HCT116 (cell line): ENCODE measurements around the gene CEP97. TPM values are rescaled to one million over a fixed set of nuclear protein-coding genes. Genes with fewer than 3 reads are reported as not detected.

Experiments
- ATAC-seq: fragments of 200-7000 bp; cut with Tn5 transposase; 2 replicates; pipeline ENCODE4 v1.9.1; 2020; ENCODE audit warnings: mild to moderate bottlenecking, moderate library complexity
- BruUV-seq: library from RNA; stranded (reverse); fragments of 400-500 nt; replicated peaks from 2 replicates; lab custom pipeline; 2021; lab: Mats Ljungman, UMichigan
- CTCF ChIA-PET: fragments of 300-600 bp; sonication (Branson Sonifier 250); formaldehyde crosslinking; loops from one replicate; lab custom pipeline; 2021; ENCODE audit warnings: antibody characterized with exemption; lab: Charles Lee
- POLR2A ChIA-PET: fragments of 300-600, 350-600 bp; sonication (Branson Sonifier 250); formaldehyde crosslinking; loops from one replicate; lab custom pipeline; 2021; ENCODE audit warnings: antibody characterized with exemption; lab: Charles Lee
- RAD21 ChIA-PET, 2 experiments: fragments of 300-600 bp; sonication (Branson Sonifier 250); formaldehyde crosslinking; loops; one replicate each; lab custom pipeline; 2023; ENCODE audit warnings: low total read pairs in 2 of 2; ENCODE audit not compliant: uncharacterized antibody in 2 of 2, unreplicated experiment in 2 of 2, low non-redundant PET in 1 of 2; lab: Charles Lee
- DNase-seq: peaks from one replicate; pipeline ENCODE4 v3.0.0-alpha.2; 2010; ENCODE audit warnings: low read depth, low spot score
- H2AFZ ChIP-seq: fragments of 200-600 bp; shearing (Covaris generic), sonication (generic); 2 replicates; pipeline ENCODE4 v1.6.1; 2017; ENCODE audit warnings: low read depth, mixed run types, mixed read lengths, antibody characterized with exemption, low read length; ENCODE audit not compliant: poor library complexity, severe bottlenecking
- H3K27ac ChIP-seq: 2 replicates; pipeline ENCODE4 v1.5.1; 2012; ENCODE audit warnings: low read depth, low read length
- H3K27me3 ChIP-seq: fragments of 200-600 bp; sonication (generic); 2 replicates; pipeline ENCODE4 v1.6.1; 2016; ENCODE audit warnings: mixed run types, low read length, mixed read lengths; ENCODE audit not compliant: insufficient read depth
- H3K36me3 ChIP-seq, 2 experiments: fragments of 200-500 bp in 1 of 2; fragments of 200-600 bp in 1 of 2; sonication (Bioruptor generic) in 1 of 2; sonication (generic) in 1 of 2; 2 replicates each; pipeline versions ENCODE4 v1.5.1 to v1.6.1; 2014 to 2016; ENCODE audit warnings: low read length in 2 of 2, inconsistent platforms in 1 of 2, mixed read lengths in 1 of 2, mixed run types in 1 of 2; ENCODE audit not compliant: insufficient read depth in 2 of 2, control insufficient read depth in 1 of 2
- H3K4me1 ChIP-seq, 2 experiments: fragments of 200-600 bp in 1 of 2; sonication (generic) in 1 of 2; 2 replicates each; pipeline versions ENCODE4 v1.5.1 to v1.6.1; 2012 to 2017; ENCODE audit warnings: low read length in 2 of 2, inconsistent platforms in 1 of 2, mild to moderate bottlenecking in 1 of 2, mixed read lengths in 1 of 2, mixed run types in 1 of 2, moderate library complexity in 1 of 2; ENCODE audit not compliant: insufficient read depth in 2 of 2, control insufficient read depth in 1 of 2
- H3K4me2 ChIP-seq: fragments of 200-600 bp; sonication (generic); 2 replicates; pipeline ENCODE4 v1.6.1; 2017; ENCODE audit warnings: mixed run types, low read length, mixed read lengths
- H3K4me3 ChIP-seq, 2 experiments: fragments of 200-600 bp in 1 of 2; sonication (generic) in 1 of 2; replicated peaks in 1 of 2; 2 replicates each; pipeline ENCODE4 v1.5.1; 2011 to 2016; ENCODE audit warnings: low read length in 2 of 2, control low read depth in 1 of 2, low read depth in 1 of 2, mild to moderate bottlenecking in 1 of 2, mixed read lengths in 1 of 2, mixed run types in 1 of 2
- H3K79me2 ChIP-seq: fragments of 200-600 bp; sonication (generic); 2 replicates; pipeline ENCODE4 v1.6.1; 2017; ENCODE audit warnings: mild to moderate bottlenecking, mixed run types, low read length, moderate library complexity, mixed read lengths; ENCODE audit not compliant: insufficient read depth
- H3K9ac ChIP-seq: fragments of 200-600 bp; sonication (generic); 2 replicates; pipeline ENCODE4 v1.6.1; 2016; ENCODE audit warnings: low read length, mixed read lengths
- H3K9me2 ChIP-seq: fragments of 200-600 bp; sonication (generic), shearing (Covaris generic); 2 replicates; pipeline ENCODE4 v1.6.1; 2017; ENCODE audit warnings: mixed run types, mild to moderate bottlenecking, moderate library complexity; ENCODE audit not compliant: insufficient read depth
- H3K9me3 ChIP-seq, 2 experiments: fragments of 200-500 bp in 1 of 2; fragments of 200-600 bp in 1 of 2; sonication (Bioruptor generic) in 1 of 2; sonication (generic) in 1 of 2; 2 replicates each; pipeline ENCODE4 v1.6.1; 2014 to 2017; ENCODE audit warnings: low read length in 2 of 2, mixed read lengths in 2 of 2, inconsistent platforms in 1 of 2, low read depth in 1 of 2, mild to moderate bottlenecking in 1 of 2, mixed run types in 1 of 2, moderate library complexity in 1 of 2; ENCODE audit not compliant: control insufficient read depth in 1 of 2, insufficient read depth in 1 of 2
- H4K20me1 ChIP-seq: fragments of 200-600 bp; sonication (generic), shearing (Covaris generic); 2 replicates; pipeline ENCODE4 v1.6.1; 2017; ENCODE audit warnings: mixed run types, mild to moderate bottlenecking, moderate library complexity; ENCODE audit not compliant: insufficient read depth
- CBX3 ChIP-seq: IDR thresholded peaks from 2 replicates; pipeline ENCODE4 v1.6.1; 2012; ENCODE audit warnings: low read depth
- CEBPB ChIP-seq: IDR thresholded peaks from 2 replicates; pipeline ENCODE4 v1.6.1; 2012; ENCODE audit warnings: low read depth
- ELF1 ChIP-seq: IDR thresholded peaks from 2 replicates; pipeline ENCODE4 v1.6.1; 2012; ENCODE audit warnings: low read depth, borderline replicate concordance
- EZH2 ChIP-seq: fragments of 200-600 bp; sonication (generic); IDR thresholded peaks from 2 replicates; pipeline ENCODE4 v1.6.1; 2017; ENCODE audit warnings: antibody characterized with exemption, mixed run types
- EZH2phosphoT487 ChIP-seq: fragments of 200-600 bp; IDR thresholded peaks from 2 replicates; pipeline ENCODE4 v1.6.1; 2018; ENCODE audit warnings: antibody characterized with exemption, borderline replicate concordance
- FOSL1 ChIP-seq: IDR thresholded peaks from 2 replicates; pipeline ENCODE4 v1.6.1; 2012; ENCODE audit warnings: low read depth
- JUND ChIP-seq: IDR thresholded peaks from 2 replicates; pipeline ENCODE4 v1.6.1; 2012
- POLR2A ChIP-seq: IDR thresholded peaks from 2 replicates; pipeline ENCODE4 v1.7.0; 2011; ENCODE audit warnings: borderline replicate concordance; ENCODE audit not compliant: insufficient read depth, insufficient read length; ENCODE audit errors: extremely low read depth
- POLR2AphosphoS5 ChIP-seq: IDR thresholded peaks from 2 replicates; pipeline ENCODE4 v1.6.1; 2011; ENCODE audit warnings: mild to moderate bottlenecking, low read depth, low read length, moderate library complexity
- RAD21 ChIP-seq: IDR thresholded peaks from 2 replicates; pipeline ENCODE4 v1.6.1; 2012; ENCODE audit warnings: low read depth, mild to moderate bottlenecking
- SP1 ChIP-seq: IDR thresholded peaks from 2 replicates; pipeline ENCODE4 v1.6.1; 2012; ENCODE audit warnings: low read depth
- SRF ChIP-seq: IDR thresholded peaks from 2 replicates; pipeline ENCODE4 v1.6.1; 2012; ENCODE audit warnings: low read depth
- TCF7L2 ChIP-seq: IDR thresholded peaks from 2 replicates; pipeline ENCODE4 v1.7.0; 2011; ENCODE audit warnings: borderline replicate concordance, inconsistent platforms; ENCODE audit not compliant: insufficient read depth, insufficient read length; ENCODE audit errors: extremely low read depth
- YY1 ChIP-seq: IDR thresholded peaks from 2 replicates; pipeline ENCODE4 v1.6.1; 2011; ENCODE audit warnings: low read length, low read depth, moderate library complexity, mild to moderate bottlenecking; ENCODE audit not compliant: insufficient replicate concordance; ENCODE audit errors: extremely low read depth
- ZFX ChIP-seq: fragments of 450-650 bp; IDR thresholded peaks from 2 replicates; pipeline ENCODE4 v1.6.1; 2017
- ZNF274 ChIP-seq: fragments of 200-500 bp; sonication (Bioruptor generic); IDR thresholded peaks from 2 replicates; pipeline ENCODE4 v1.6.1; 2014; ENCODE audit warnings: mild to moderate bottlenecking, low read depth, low read length, inconsistent platforms
- intact Hi-C: fragments of 100-400 bp; cut with micrococcal nuclease; formaldehyde crosslinking; loops from 2 replicates; pipeline ENCODE4 v1.10.0; 2022
- total RNA-seq: library from RNA; stranded (reverse); gene quantifications from one replicate; pipeline ENCODE4 v1.2.1, GENCODE V29; 2021; ENCODE audit not compliant: unreplicated experiment
- TF ChIP-seq, protein P1 (sequence below): IDR thresholded peaks from 2 replicates; pipeline ENCODE4 v1.6.1; 2012
- TF ChIP-seq, protein P2 (sequence below), 3 experiments: fragments of 200-600 bp in 1 of 3; sonication (generic) in 1 of 3; IDR thresholded peaks in 2 of 3; conservative IDR thresholded peaks in 1 of 3; 2 replicates each; pipeline ENCODE4 v1.5.1; 2012 to 2017; ENCODE audit warnings: low read depth in 2 of 3, low read length in 2 of 3, antibody characterized with exemption in 1 of 3, borderline replicate concordance in 1 of 3, control low read depth in 1 of 3, mild to moderate bottlenecking in 1 of 3, mixed read lengths in 1 of 3, mixed run types in 1 of 3, moderate library complexity in 1 of 3; ENCODE audit not compliant: insufficient read depth in 1 of 3
- TF ChIP-seq, protein P3 (sequence below): IDR thresholded peaks from 2 replicates; pipeline ENCODE4 v1.6.1; 2012
- TF ChIP-seq, protein P4 (sequence below): IDR thresholded peaks from 2 replicates; pipeline ENCODE4 v1.6.1; 2011; ENCODE audit warnings: mild to moderate bottlenecking, low read length, moderate library complexity; ENCODE audit not compliant: insufficient replicate concordance; ENCODE audit errors: extremely low read depth

Gene CEP97
- total RNA-seq, 1 experiment from 2014 or later: 15.7 TPM

DNA sequence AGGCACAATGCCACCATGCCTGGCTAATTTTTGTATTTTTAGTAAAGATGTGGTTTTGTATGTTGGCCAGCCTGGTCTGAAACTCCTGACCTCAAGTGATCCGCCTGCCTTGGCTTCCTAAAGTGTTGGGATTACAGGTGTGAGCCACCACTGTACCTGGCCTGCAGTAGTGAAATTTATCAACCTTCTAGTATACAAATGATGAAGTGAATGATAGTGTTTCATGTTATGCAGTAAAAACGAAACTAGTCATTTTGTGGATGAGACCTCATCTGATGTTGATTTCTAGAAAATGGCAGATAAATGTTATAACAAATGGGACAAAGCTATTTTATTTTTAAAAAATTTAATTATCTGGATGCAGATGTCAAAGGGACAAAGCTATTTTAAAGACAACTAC is 87.5 kb downstream of the CEP97 start:
- Histone ChIP-seq H3K9me3 (no peaks in the 10 kb centered on the region), H3K4me2 (no peak overlapping the region), H3K4me1 (no peaks in the 10 kb centered on the region), H3K36me3 (no peaks in the 10 kb centered on the region), H3K27ac (no peak overlapping the region), H3K9ac (no peak overlapping the region), H2AFZ (no peak overlapping the region), H3K27me3 (no peaks in the 10 kb centered on the region), H3K4me3 (no peak overlapping the region), H3K9me2 (no peaks in the 10 kb centered on the region), H4K20me1 (no peaks in the 10 kb centered on the region), H3K79me2 (no peaks in the 10 kb centered on the region)
- TF ChIP-seq SRF (no peak), SP1 (no peak), POLR2A (no peak), RAD21 (no peak), POLR2AphosphoS5 (no peak), ZFX (no peak), TCF7L2 (no peak), ZNF274 (no peak), ELF1 (no peak), FOSL1 (no peak), YY1 (no peak), EZH2 (no peak), EZH2phosphoT487 (no peak), CEBPB (no peak), CBX3 (no peak), JUND (no peak)
- TF ChIP-seq, protein P1, sequence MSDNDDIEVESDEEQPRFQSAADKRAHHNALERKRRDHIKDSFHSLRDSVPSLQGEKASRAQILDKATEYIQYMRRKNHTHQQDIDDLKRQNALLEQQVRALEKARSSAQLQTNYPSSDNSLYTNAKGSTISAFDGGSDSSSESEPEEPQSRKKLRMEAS: no peak
- TF ChIP-seq, protein P2, sequence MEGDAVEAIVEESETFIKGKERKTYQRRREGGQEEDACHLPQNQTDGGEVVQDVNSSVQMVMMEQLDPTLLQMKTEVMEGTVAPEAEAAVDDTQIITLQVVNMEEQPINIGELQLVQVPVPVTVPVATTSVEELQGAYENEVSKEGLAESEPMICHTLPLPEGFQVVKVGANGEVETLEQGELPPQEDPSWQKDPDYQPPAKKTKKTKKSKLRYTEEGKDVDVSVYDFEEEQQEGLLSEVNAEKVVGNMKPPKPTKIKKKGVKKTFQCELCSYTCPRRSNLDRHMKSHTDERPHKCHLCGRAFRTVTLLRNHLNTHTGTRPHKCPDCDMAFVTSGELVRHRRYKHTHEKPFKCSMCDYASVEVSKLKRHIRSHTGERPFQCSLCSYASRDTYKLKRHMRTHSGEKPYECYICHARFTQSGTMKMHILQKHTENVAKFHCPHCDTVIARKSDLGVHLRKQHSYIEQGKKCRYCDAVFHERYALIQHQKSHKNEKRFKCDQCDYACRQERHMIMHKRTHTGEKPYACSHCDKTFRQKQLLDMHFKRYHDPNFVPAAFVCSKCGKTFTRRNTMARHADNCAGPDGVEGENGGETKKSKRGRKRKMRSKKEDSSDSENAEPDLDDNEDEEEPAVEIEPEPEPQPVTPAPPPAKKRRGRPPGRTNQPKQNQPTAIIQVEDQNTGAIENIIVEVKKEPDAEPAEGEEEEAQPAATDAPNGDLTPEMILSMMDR (IDR thresholded peaks at IDR 0.05 in 2 of 3, conservative IDR thresholded peaks at IDR 0.05 in 1 of 3; ENCODE audit: borderline replicate concordance in 1 of 3, insufficient read depth in 1 of 3, low read depth in 2 of 3, low read length in 2 of 3): no peak
- TF ChIP-seq, protein P3, sequence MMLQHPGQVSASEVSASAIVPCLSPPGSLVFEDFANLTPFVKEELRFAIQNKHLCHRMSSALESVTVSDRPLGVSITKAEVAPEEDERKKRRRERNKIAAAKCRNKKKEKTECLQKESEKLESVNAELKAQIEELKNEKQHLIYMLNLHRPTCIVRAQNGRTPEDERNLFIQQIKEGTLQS: no peak
- TF ChIP-seq, protein P4, sequence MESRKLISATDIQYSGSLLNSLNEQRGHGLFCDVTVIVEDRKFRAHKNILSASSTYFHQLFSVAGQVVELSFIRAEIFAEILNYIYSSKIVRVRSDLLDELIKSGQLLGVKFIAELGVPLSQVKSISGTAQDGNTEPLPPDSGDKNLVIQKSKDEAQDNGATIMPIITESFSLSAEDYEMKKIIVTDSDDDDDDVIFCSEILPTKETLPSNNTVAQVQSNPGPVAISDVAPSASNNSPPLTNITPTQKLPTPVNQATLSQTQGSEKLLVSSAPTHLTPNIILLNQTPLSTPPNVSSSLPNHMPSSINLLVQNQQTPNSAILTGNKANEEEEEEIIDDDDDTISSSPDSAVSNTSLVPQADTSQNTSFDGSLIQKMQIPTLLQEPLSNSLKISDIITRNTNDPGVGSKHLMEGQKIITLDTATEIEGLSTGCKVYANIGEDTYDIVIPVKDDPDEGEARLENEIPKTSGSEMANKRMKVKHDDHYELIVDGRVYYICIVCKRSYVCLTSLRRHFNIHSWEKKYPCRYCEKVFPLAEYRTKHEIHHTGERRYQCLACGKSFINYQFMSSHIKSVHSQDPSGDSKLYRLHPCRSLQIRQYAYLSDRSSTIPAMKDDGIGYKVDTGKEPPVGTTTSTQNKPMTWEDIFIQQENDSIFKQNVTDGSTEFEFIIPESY: no peak
- DNase-seq (no peak), ATAC-seq (no peak)
- RAD21 ChIA-PET: interaction anchor here (0.7 to 2.6 kb wide), 3 partner anchors 413 to 938 kb away, joined by 3 to 7 read pairs (median 4); no protein-coding TSS in a partner anchor
- POLR2A ChIA-PET: no interaction called here
- intact Hi-C loops: no loop called here
- no TSS peak for BruUV-seq
- CTCF ChIA-PET: interaction anchor here (1.2 to 8.0 kb wide), 4 partner anchors 9 to 417 kb away, joined by 3 to 121 read pairs (median 25); no protein-coding TSS in a partner anchor
